GM18502 (cell line): ENCODE results near the gene KCNT2.

Source experiments
- ATAC-seq: cut with Tn5 transposase; IDR thresholded peaks from one replicate; pipeline ENCODE4 v1.9.1; 2021; ENCODE audit warnings: mild to moderate bottlenecking; ENCODE audit not compliant: unreplicated experiment, poor library complexity

KCNT2 gene

DNA sequence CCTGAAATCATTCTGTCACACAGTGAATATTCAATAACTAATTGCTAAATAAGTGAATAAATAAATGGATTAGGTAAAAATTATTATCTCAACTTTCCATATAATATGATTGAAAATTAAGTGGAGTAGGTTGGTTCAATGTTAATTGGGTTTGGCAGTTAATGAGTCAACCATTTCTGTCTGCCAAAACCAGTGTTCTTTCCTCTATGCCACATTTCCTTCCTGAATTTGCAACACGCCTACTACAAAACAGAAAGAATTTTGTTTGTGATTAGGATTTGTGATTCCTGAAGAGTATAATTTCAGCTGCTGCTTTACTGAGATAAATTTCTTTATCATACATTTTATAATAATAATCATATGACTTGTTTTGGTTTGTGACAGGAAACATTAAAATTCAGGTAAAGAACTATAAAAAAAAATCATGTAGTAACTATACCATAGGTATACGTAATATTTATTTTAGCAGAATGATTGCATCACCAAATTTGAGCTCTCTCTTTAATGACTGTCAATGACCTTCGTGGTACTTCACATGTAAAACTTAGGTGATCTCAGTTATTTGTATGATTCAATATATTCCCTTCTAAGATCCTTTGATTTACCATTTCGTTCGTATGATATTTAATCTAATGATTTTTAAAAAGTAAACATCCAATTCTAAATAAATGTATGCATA, 241.3 kb downstream of the KCNT2 start:
- ATAC-seq: no peak

DNA sequence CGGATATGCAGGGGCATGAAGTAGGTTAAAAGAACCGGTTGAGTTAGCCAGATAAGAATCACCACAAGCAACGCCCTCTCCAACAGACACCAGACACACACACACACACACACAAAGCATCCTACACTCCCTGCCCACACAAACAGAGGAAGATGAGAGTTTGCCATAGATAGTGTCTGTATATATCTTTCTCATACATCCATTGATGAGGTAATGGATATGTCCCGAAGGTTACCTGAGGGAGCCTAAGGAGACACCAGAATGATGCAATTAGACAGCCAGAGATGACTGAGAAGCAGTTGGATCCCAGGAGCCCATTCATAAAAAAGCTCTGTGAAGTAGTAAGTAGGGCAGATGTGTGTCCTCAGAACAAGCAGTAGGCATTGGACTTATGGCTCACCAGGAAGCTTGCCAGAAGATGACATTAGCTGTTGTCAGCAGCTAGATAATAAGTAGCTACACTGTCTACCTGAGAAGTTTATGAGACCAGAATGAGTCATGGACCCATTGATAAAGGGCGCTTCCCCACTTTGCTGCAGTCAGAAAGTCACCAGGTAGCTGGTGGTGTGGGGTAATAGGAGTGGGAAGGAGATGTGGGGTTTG, 247.0 kb downstream of the KCNT2 start:
- no peak for ATAC-seq

GRCh38 chr1:196357913-196358312, 250.3 kb downstream of the KCNT2 start:
- ATAC-seq: no peak

- no peak for ATAC-seq
Measured at GRCh38 chr1:196355206-196355786, 252.9 kb downstream of the KCNT2 start.

GRCh38 chr1:196344453-196344852, 263.8 kb downstream of the KCNT2 start:
- ATAC-seq: no peak

- no peak for ATAC-seq
Measured at GRCh38 chr1:196324345-196324744, 283.9 kb downstream of the KCNT2 start.

DNA sequence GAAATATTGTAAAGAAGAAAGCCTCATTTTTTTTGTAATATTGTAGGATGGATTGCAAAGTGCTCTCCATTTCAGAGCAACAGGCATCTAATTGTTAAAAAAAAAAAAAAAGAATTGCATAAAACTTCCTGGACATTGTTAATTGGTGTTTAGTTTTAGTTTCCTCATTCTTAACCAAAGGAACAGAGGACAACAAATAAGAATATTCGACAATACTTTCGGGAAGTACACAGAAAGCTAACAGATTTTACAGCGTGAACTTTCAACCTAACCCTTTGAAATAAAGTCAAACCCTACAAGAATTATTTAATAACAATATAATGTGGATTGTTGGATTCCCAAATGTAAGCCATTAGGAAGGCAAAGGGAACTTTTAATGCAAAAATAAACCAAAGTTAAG, 284.4 kb downstream of the KCNT2 start:
- no peak for ATAC-seq

- ATAC-seq: no peak
Measured at GRCh38 chr1:196319301-196319700, 288.9 kb downstream of the KCNT2 start.

DNA sequence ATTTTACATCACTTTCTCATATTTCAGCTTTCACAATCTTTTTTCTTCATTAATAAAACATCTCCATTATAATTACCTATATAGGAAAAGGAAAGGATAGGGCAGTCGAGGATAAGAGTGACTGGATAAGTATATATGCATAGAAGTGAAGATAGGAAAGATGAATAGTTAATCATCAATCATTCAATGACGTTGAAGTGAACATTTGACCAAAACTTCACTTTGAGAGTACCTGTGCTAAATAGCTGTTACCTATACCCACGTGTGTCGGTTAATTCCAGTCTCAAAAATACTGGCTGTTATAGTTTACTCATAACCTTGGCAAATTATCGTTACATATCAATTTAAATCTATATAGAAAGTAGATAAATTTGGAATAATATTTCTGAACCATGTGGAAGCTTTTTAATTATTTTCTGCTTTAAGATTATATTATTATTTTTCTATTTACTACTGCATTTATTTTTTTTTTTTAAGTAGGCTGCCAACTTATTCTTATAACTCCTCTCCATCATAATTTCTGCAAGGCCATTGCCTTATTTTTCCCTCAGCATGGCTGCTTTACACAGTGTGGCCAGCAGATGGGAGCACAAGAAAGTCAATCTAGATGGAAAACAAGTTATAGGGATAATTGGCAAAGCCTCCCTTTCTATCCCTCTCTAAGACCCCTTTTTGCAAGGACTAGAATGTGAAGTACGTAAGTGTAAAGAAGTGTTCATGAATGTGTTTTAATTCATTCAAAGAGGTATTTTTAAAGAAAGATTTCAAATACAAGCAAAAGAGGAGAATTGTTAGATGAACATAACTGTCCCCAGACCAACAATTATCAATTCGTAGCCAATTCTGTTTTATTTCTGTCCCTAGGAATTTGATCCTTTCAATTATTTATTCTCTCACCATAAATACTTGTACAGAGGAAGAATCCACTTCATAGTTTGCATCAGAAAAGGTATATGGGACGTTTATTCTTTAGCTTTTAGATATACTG, 290.4 kb downstream of the KCNT2 start:
- ATAC-seq: no peak

GRCh38 chr1:196312739-196313138, 295.5 kb downstream of the KCNT2 start:
- ATAC-seq: no peak

- ATAC-seq: no peak
Measured at GRCh38 chr1:196309386-196309785, 298.9 kb downstream of the KCNT2 start.

DNA sequence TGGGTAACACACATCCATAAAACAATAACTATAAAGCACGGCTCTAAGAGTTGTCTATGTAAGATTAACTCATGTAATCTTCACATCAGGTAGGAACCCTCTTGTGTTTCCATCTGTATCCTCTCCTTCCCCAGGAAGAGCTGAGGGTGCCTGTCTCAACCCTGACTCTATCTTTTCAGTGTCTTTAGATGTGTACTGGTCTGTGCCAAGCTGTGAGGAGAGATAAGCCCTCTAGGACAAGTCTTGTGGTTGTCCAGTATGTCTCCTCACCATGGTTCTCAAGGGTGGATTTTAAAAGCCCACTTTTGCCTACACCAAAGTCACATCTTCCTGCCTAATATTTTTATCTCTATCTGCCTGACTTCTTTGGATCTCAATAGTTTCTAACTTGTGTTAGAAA, 300.1 kb downstream of the KCNT2 start:
- ATAC-seq: no peak

GRCh38 chr1:196306421-196306820, 301.8 kb downstream of the KCNT2 start:
- ATAC-seq: no peak

GRCh38 chr1:196305216-196305615, 303.0 kb downstream of the KCNT2 start:
- ATAC-seq: no peak

GRCh38 chr1:196302981-196303380, 305.3 kb downstream of the KCNT2 start:
- ATAC-seq: no peak

GRCh38 chr1:196302420-196302819, 305.8 kb downstream of the KCNT2 start:
- no peak for ATAC-seq

DNA sequence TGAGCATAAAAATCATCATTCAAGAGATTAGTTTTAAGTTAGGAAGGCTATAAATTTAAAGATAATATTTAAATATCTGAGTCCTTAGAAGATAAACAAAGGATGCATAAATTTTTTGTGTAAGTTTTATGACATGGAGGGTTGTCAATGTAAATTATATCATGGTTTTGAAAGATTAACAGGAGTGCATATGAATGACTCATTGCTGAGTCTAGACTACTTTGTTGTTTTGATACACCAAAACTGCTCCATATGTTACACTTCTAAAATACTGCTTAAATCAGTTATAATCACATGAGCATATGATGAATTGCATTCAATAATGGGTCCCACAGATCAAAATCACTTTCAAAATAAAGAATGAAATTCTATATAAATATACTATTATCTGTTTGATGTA, 312.5 kb downstream of the KCNT2 start:
- no peak for ATAC-seq

DNA sequence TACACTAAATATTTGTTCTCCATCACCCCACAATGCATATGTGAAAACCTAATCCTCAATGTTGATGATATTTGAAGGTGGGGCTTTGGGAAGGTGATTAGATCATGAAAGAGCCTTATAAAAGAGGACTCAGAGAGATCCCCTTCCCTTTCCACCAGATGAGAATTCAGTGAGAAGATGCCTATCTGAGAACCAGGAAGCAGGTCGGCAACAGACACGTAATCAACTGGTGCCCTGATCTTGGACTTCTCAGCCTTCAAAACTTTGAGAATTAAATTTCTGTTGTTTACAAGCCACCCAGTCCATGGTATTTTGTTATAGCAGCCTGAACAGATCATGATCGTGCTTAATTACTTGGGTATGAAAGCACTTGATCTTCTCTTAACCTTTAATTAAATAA, 329.4 kb downstream of the KCNT2 start:
- no peak for ATAC-seq

DNA sequence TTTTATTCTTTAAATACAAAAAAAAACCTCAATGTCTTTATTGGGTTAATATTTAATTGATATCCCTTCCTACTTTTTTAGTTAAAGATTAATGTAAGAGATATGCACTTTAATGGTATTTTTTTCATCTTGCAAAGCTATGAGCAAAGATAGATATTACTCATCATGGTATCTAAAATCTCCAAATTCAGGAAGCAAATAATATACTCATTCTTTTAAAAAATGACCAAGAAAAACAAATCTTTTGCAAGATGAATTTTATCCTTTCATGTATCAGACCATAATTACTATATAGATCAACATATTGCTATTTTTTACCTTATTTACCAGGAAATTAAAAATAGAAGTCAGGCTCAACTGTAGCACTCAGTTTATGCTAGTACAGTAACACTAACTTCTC, 330.4 kb downstream of the KCNT2 start:
- no peak for ATAC-seq

DNA sequence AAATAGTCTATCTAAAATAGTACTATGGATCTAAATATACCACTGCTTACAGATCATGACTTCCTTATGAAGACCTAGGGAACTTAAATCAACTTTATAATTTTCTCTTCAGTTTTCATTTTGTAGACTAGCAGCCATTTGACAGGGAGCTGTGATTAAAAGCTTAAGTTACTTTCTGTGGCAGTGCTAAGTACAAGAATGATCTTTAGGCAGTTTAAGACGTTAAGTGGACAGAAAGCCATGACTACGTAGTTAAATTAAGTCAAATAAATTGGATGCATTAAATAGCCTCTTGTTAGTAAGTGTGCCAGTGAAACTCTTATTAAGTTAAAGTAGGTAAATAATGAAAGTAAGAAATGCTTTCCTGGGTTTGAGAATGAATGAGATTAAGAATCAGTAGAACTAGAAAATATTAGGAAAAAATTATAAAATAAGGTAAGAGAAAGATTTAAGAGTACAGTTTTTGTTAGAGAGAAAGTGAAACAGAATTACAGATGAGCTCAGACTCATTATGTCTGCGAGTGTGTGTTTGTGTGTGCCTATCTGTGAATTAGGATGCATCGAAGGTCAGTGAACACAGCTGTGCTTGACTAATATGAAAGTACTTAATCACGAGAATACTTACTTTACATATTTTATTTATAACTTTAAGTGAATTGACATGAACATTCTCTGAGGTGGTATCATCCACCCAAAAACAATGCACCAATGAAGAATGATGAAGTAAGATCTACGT, 336.9 kb downstream of the KCNT2 start:
- no peak for ATAC-seq
